ENCODE data around the gene CRHR2. TPM values are rescaled to one million over a fixed set of nuclear protein-coding genes. Genes with fewer than 3 reads are reported as not detected.
A peak's percentile ranks its signal among the peaks of the same experiment; 100 is the strongest.

Gene CRHR2
- total RNA-seq, 1 experiment from 2014 or later: not detected

GRCh38 chr7:30705596-30705995 lies 23.3 kb upstream of the CRHR2 start:
- Histone ChIP-seq H3K79me2 (ENCODE audit: low read length) (no peaks in the 10 kb centered on the region), H3K4me3 (ENCODE audit: low read length) (no peak overlapping the region), H3K27me3 (ENCODE audit: low read length) (no peaks in the 10 kb centered on the region), H3K4me1 (ENCODE audit: low read length) (no peaks in the 10 kb centered on the region), H3K36me3 (ENCODE audit: insufficient read depth, low read length) (no peaks in the 10 kb centered on the region), H3K27ac (ENCODE audit: low read length) (no peak overlapping the region), H3K9ac (ENCODE audit: low read length) (no peak overlapping the region), H3K4me2 (ENCODE audit: low read depth, low read length, poor library complexity, severe bottlenecking) (no peak overlapping the region), H2AFZ (ENCODE audit: low read length) (no peak overlapping the region), H3K9me3 (ENCODE audit: low read length) (no peaks in the 10 kb centered on the region), H4K20me1 (ENCODE audit: insufficient read depth, low read depth, low read length) (no peaks in the 10 kb centered on the region), H3K9me2 (replicated peaks; ENCODE audit: insufficient read depth, low read length) (no peaks in the 10 kb centered on the region)
- DNase-seq: no peak

GRCh38 chr7:30705008-30705407 lies 22.8 kb upstream of the CRHR2 start:
- Histone ChIP-seq H3K4me3 (ENCODE audit: low read length) (no peak overlapping the region), H3K79me2 (ENCODE audit: low read length) (no peaks in the 10 kb centered on the region), H3K27ac (ENCODE audit: low read length) (no peak overlapping the region), H3K4me2 (ENCODE audit: low read depth, low read length, poor library complexity, severe bottlenecking) (no peak overlapping the region), H2AFZ (ENCODE audit: low read length) (no peak overlapping the region), H3K9me3 (ENCODE audit: low read length) (no peaks in the 10 kb centered on the region), H3K9me2 (replicated peaks; ENCODE audit: insufficient read depth, low read length) (no peaks in the 10 kb centered on the region), H3K27me3 (ENCODE audit: low read length) (no peaks in the 10 kb centered on the region), H4K20me1 (ENCODE audit: insufficient read depth, low read depth, low read length) (no peaks in the 10 kb centered on the region), H3K4me1 (ENCODE audit: low read length) (no peaks in the 10 kb centered on the region), H3K36me3 (ENCODE audit: insufficient read depth, low read length) (no peaks in the 10 kb centered on the region), H3K9ac (ENCODE audit: low read length) (no peak overlapping the region)
- DNase-seq: no peak

GRCh38 chr7:30703756-30704155 lies 21.5 kb upstream of the CRHR2 start:
- Histone ChIP-seq H3K4me3 (ENCODE audit: low read length) (no peak overlapping the region), H3K79me2 (ENCODE audit: low read length) (no peaks in the 10 kb centered on the region), H3K4me1 (ENCODE audit: low read length) (no peaks in the 10 kb centered on the region), H3K9me2 (replicated peaks; ENCODE audit: insufficient read depth, low read length) (no peaks in the 10 kb centered on the region), H3K36me3 (ENCODE audit: insufficient read depth, low read length) (no peaks in the 10 kb centered on the region), H3K9ac (ENCODE audit: low read length) (no peak overlapping the region), H4K20me1 (ENCODE audit: insufficient read depth, low read depth, low read length) (no peaks in the 10 kb centered on the region), H3K4me2 (ENCODE audit: low read depth, low read length, poor library complexity, severe bottlenecking) (no peak overlapping the region), H3K27ac (ENCODE audit: low read length) (no peak overlapping the region), H3K9me3 (ENCODE audit: low read length) (no peaks in the 10 kb centered on the region), H2AFZ (ENCODE audit: low read length) (no peak overlapping the region), H3K27me3 (ENCODE audit: low read length) (no peaks in the 10 kb centered on the region)
- no peak for DNase-seq

GRCh38 chr7:30702200-30702599 lies 19.9 kb upstream of the CRHR2 start:
- Histone ChIP-seq H3K9ac (ENCODE audit: low read length) (no peak overlapping the region), H3K4me2 (ENCODE audit: low read depth, low read length, poor library complexity, severe bottlenecking) (no peak overlapping the region), H3K4me1 (ENCODE audit: low read length) (no peaks in the 10 kb centered on the region), H3K9me2 (replicated peaks; ENCODE audit: insufficient read depth, low read length) (no peaks in the 10 kb centered on the region), H3K79me2 (ENCODE audit: low read length) (no peaks in the 10 kb centered on the region), H3K9me3 (ENCODE audit: low read length) (no peaks in the 10 kb centered on the region), H3K27me3 (ENCODE audit: low read length) (no peaks in the 10 kb centered on the region), H2AFZ (ENCODE audit: low read length) (no peak overlapping the region), H3K27ac (ENCODE audit: low read length) (no peak overlapping the region), H3K4me3 (ENCODE audit: low read length) (no peak overlapping the region), H3K36me3 (ENCODE audit: insufficient read depth, low read length) (no peaks in the 10 kb centered on the region), H4K20me1 (ENCODE audit: insufficient read depth, low read depth, low read length) (no peaks in the 10 kb centered on the region)
- DNase-seq: peak; percentile 80

GRCh38 chr7:30700941-30701340 lies 18.7 kb upstream of the CRHR2 start:
- no peak overlapping the region for H3K9ac ChIP-seq (ENCODE audit: low read length)
- no peaks in the 10 kb centered on the region for H3K9me2 ChIP-seq (replicated peaks; ENCODE audit: insufficient read depth, low read length)
- H3K79me2 ChIP-seq (ENCODE audit: low read length): no peaks in the 10 kb centered on the region
- DNase-seq: no peak
- no peak overlapping the region for H3K27ac ChIP-seq (ENCODE audit: low read length)
- no peak overlapping the region for H3K4me2 ChIP-seq (ENCODE audit: low read depth, low read length, poor library complexity, severe bottlenecking)
- H3K27me3 ChIP-seq (ENCODE audit: low read length): no peaks in the 10 kb centered on the region
- H3K4me3 ChIP-seq (ENCODE audit: low read length): no peak overlapping the region
- H3K36me3 ChIP-seq (ENCODE audit: insufficient read depth, low read length): no peaks in the 10 kb centered on the region
- H2AFZ ChIP-seq (ENCODE audit: low read length): no peak overlapping the region
- H4K20me1 ChIP-seq (ENCODE audit: insufficient read depth, low read depth, low read length): no peaks in the 10 kb centered on the region
- H3K4me1 ChIP-seq (ENCODE audit: low read length): no peaks in the 10 kb centered on the region
- H3K9me3 ChIP-seq (ENCODE audit: low read length): no peaks in the 10 kb centered on the region

DNA sequence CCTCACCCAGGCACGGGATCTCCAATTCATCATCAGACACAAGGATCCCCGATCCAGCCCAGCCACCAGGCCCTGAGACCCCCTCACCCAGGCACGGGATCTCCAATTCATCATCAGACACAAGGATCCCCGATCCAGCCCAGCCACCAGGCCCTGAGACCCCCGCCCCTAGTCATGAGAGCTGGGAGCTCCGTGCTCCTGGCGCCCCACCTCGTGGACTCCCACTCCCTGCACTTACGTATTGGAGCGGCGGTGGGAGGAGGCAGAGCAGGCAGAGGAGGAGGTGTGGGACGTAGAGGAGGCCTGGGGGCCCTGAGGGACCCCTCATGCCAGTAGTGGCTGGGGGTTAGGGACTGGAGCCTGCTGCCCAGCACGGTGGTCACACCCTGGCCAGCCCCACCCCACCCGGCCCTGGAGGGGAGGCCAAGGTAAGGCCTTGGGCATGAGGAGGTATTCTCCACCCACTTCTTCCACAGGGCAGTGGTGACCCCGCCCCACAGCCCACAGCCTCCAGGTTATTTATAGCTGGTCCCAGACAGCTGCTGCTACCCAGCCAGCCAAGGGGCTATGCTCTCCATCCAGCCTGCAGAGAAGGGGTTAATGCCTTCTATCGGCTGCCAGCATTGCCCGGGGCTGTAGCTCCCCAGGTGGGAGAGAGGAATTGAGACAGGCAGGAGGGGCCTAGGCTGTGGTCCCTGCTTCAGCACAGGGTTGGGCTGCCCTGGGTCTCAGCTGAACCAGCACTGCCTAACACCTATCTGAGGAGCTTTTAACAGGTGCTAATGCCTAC lies 17.6 kb upstream of the CRHR2 start:
- Histone ChIP-seq H3K9me2 (replicated peaks; ENCODE audit: insufficient read depth, low read length) (no peaks in the 10 kb centered on the region), H2AFZ (ENCODE audit: low read length) (no peak overlapping the region), H3K4me1 (ENCODE audit: low read length) (no peaks in the 10 kb centered on the region), H4K20me1 (ENCODE audit: insufficient read depth, low read depth, low read length) (no peaks in the 10 kb centered on the region), H3K4me2 (ENCODE audit: low read depth, low read length, poor library complexity, severe bottlenecking) (no peak overlapping the region), H3K79me2 (ENCODE audit: low read length) (no peaks in the 10 kb centered on the region), H3K4me3 (ENCODE audit: low read length) (no peak overlapping the region), H3K27me3 (ENCODE audit: low read length) (no peaks in the 10 kb centered on the region), H3K36me3 (ENCODE audit: insufficient read depth, low read length) (no peaks in the 10 kb centered on the region), H3K9ac (ENCODE audit: low read length) (no peak overlapping the region), H3K9me3 (ENCODE audit: low read length) (no peaks in the 10 kb centered on the region), H3K27ac (ENCODE audit: low read length) (no peak overlapping the region)
- no peak for DNase-seq

- Histone ChIP-seq H3K36me3 (ENCODE audit: insufficient read depth, low read length) (no peaks in the 10 kb centered on the region), H3K9me3 (ENCODE audit: low read length) (no peaks in the 10 kb centered on the region), H3K27ac (ENCODE audit: low read length) (no peak overlapping the region), H4K20me1 (ENCODE audit: insufficient read depth, low read depth, low read length) (no peaks in the 10 kb centered on the region), H3K79me2 (ENCODE audit: low read length) (no peaks in the 10 kb centered on the region), H3K4me1 (ENCODE audit: low read length) (no peaks in the 10 kb centered on the region), H2AFZ (ENCODE audit: low read length) (no peak overlapping the region), H3K27me3 (ENCODE audit: low read length) (no peaks in the 10 kb centered on the region), H3K4me2 (ENCODE audit: low read depth, low read length, poor library complexity, severe bottlenecking) (no peak overlapping the region), H3K9ac (ENCODE audit: low read length) (no peak overlapping the region), H3K4me3 (ENCODE audit: low read length) (no peak overlapping the region), H3K9me2 (replicated peaks; ENCODE audit: insufficient read depth, low read length) (no peaks in the 10 kb centered on the region)
- DNase-seq: no peak
Measured at GRCh38 chr7:30698481-30698880, 16.2 kb upstream of the CRHR2 start.

DNA sequence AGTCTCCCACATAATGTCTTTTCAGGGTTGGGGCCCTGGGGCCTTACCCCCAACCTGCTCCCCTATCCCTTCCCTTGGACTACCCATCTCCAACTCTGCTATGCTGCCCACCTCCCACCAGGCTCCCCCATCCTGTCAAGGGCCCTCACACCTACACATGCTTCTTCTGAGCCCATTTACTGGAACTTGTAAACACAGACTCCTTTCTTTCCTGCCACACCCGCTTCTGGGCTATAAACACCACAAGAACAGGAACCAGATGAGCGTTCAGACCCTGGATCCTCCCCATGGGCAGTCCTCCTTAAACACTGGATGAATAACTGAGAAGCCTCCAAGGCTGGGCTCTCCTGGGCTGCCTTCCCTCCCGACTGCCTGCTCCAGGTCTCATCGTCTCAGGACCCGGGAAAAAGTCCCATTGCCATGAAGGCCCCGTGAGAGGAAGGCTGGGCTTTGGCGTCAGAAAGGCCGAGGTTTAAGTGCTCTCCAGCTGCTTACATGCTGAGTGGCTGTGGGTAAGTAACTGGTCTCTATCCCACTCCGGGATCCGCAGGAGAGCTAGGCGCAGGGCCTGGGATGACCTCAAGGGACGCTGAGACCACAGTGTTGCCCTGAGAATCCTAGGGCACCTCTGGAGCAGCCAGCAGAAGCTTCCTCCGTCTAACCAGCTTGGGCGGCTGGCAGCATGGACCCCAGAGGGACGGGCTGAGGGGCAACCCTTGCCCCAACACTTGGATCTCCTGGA lies 15.6 kb upstream of the CRHR2 start:
- H3K9ac ChIP-seq (ENCODE audit: low read length): no peak overlapping the region
- no peak overlapping the region for H2AFZ ChIP-seq (ENCODE audit: low read length)
- no peaks in the 10 kb centered on the region for H3K9me3 ChIP-seq (ENCODE audit: low read length)
- no peak for DNase-seq
- no peak overlapping the region for H3K4me2 ChIP-seq (ENCODE audit: low read depth, low read length, poor library complexity, severe bottlenecking)
- H3K79me2 ChIP-seq (ENCODE audit: low read length): no peaks in the 10 kb centered on the region
- no peaks in the 10 kb centered on the region for H3K4me1 ChIP-seq (ENCODE audit: low read length)
- no peaks in the 10 kb centered on the region for H3K27me3 ChIP-seq (ENCODE audit: low read length)
- no peak overlapping the region for H3K27ac ChIP-seq (ENCODE audit: low read length)
- no peak overlapping the region for H3K4me3 ChIP-seq (ENCODE audit: low read length)
- H4K20me1 ChIP-seq (ENCODE audit: insufficient read depth, low read depth, low read length): no peaks in the 10 kb centered on the region
- H3K9me2 ChIP-seq (replicated peaks; ENCODE audit: insufficient read depth, low read length): no peaks in the 10 kb centered on the region
- no peaks in the 10 kb centered on the region for H3K36me3 ChIP-seq (ENCODE audit: insufficient read depth, low read length)
